Endothelial cell (in vitro differentiated cells): ENCODE measurements around the gene NCOA1. TPM values are rescaled to one million over a fixed set of nuclear protein-coding genes. Genes with fewer than 3 reads are reported as not detected.
A peak's percentile ranks its signal among the peaks of the same experiment; 100 is the strongest.

ENCODE experiments used
- DNase-seq: peaks from one replicate; pipeline ENCODE4 v3.0.0; 2021; ENCODE audit warnings: low spot score
- H3K27ac Mint-ChIP-seq: one replicate; pipeline ENCODE4 v1.8.0; 2021; ENCODE audit warnings: mixed read lengths, inconsistent platforms; ENCODE audit not compliant: unreplicated experiment
- H3K27me3 Mint-ChIP-seq: one replicate; pipeline ENCODE4 v1.8.0; 2021; ENCODE audit warnings: mild to moderate bottlenecking, moderate library complexity, mixed read lengths, inconsistent platforms; ENCODE audit not compliant: unreplicated experiment
- H3K36me3 Mint-ChIP-seq: one replicate; pipeline ENCODE4 v1.8.0; 2021; ENCODE audit warnings: mild to moderate bottlenecking, low read depth, mixed read lengths, inconsistent platforms; ENCODE audit not compliant: unreplicated experiment
- H3K4me1 Mint-ChIP-seq: one replicate; pipeline ENCODE4 v1.8.0; 2021; ENCODE audit warnings: mild to moderate bottlenecking, mixed read lengths, inconsistent platforms; ENCODE audit not compliant: unreplicated experiment
- H3K4me3 Mint-ChIP-seq: one replicate; pipeline ENCODE4 v1.8.0; 2021; ENCODE audit warnings: mild to moderate bottlenecking, mixed read lengths, inconsistent platforms; ENCODE audit not compliant: unreplicated experiment
- H3K9me3 Mint-ChIP-seq: one replicate; pipeline ENCODE4 v1.8.0; 2021; ENCODE audit warnings: mixed read lengths, inconsistent platforms; ENCODE audit not compliant: unreplicated experiment
- total RNA-seq: library from RNA; stranded (reverse); fragmentation: NEBNext Ultra II Directional; extraction: Animal tissue kit (Norgen Biotek cat#: 25700); gene quantifications from one replicate; pipeline ENCODE4 v1.2.1, GENCODE V29; 2021; ENCODE audit not compliant: unreplicated experiment
- TF ChIP-seq, protein P1 (sequence below): fragments of 200-600 bp; sonication (generic); IDR thresholded peaks from one replicate; pipeline ENCODE4 v1.5.0; 2021; ENCODE audit warnings: antibody characterized with exemption; ENCODE audit not compliant: unreplicated experiment

Gene NCOA1
- total RNA-seq, 1 donor from 2014 or later, result 47.4 TPM

DNA sequence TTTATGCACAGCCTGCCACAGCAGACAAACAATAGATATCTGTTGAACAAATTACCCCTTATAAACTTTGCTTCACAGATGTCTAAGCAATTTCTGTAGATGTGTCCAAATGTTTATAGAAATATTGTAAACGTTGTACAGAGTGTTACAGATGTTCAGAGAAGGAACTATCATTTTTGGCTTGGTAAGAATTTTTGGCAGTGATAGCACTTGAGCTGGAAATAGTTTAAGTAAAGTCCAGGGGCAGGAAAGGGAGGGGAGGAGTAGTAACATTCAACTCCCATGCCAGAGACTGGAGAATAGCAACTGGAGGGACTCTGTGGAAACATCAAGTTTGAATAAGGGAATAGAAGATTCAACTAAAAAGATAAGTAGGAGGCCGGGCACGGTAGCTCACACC is 297.8 kb downstream of the NCOA1 start:
- TF ChIP-seq, protein P1, sequence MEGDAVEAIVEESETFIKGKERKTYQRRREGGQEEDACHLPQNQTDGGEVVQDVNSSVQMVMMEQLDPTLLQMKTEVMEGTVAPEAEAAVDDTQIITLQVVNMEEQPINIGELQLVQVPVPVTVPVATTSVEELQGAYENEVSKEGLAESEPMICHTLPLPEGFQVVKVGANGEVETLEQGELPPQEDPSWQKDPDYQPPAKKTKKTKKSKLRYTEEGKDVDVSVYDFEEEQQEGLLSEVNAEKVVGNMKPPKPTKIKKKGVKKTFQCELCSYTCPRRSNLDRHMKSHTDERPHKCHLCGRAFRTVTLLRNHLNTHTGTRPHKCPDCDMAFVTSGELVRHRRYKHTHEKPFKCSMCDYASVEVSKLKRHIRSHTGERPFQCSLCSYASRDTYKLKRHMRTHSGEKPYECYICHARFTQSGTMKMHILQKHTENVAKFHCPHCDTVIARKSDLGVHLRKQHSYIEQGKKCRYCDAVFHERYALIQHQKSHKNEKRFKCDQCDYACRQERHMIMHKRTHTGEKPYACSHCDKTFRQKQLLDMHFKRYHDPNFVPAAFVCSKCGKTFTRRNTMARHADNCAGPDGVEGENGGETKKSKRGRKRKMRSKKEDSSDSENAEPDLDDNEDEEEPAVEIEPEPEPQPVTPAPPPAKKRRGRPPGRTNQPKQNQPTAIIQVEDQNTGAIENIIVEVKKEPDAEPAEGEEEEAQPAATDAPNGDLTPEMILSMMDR, result no peak
- no peak for DNase-seq
- Mint-ChIP-seq H3K27ac (no peak overlapping the region), H3K4me1 (peaks cover 18% of the 10 kb centered on the region), H3K4me3 (no peak overlapping the region), H3K27me3 (peaks cover 3% of the 10 kb centered on the region), H3K36me3 (peaks cover 3% of the 10 kb centered on the region), H3K9me3 (no peaks in the 10 kb centered on the region)

DNA sequence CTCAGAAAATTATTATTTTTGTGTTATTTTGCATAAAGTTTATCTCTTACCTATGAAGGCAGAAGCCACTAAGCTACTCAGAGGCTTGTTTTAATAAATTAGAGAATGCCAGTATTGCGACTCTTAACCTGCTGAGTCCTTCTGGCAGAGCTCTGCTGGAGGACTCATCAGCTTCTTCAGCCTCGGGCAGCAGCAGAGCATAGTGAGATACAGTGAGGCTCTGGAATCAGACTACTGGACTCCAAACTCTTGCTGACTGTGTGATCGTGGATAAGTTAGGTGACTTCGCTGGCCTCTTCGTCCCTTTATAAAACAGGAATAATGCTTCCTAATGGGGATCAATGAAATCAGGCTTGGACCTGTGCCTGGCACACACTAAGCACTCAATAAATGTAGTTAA is 300.4 kb downstream of the NCOA1 start:
- peaks cover 29% of the 10 kb centered on the region for H3K4me1 Mint-ChIP-seq
- H3K36me3 Mint-ChIP-seq, result peaks cover 6% of the 10 kb centered on the region

DNA sequence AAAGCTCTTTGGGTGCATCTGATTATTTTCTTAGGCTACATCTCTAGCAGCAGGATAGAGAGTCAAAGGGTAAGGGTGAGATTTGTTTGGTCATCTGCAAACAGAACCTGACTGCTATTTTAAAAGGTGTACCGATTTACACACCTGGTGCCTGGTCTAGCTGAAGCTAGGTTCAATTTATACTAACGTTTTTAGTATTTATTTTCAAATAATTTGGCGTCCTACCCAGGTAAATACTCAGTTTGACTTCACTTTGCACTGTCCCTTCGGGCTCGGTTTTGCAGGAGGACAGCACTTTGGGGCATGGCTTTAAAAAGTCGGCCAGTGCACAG is 301.5 kb downstream of the NCOA1 start:
- Mint-ChIP-seq H3K27ac (peak overlapping the region; percentile 98), H3K36me3 (peaks cover 12% of the 10 kb centered on the region), H3K27me3 (peaks cover 5% of the 10 kb centered on the region), H3K9me3 (no peaks in the 10 kb centered on the region), H3K4me1 (peaks cover 29% of the 10 kb centered on the region), H3K4me3 (peak overlapping the region; percentile 97)
- DNase-seq, result no peak
- TF ChIP-seq, protein P1, result no peak

More for the DNA sequence above, 300.4 kb downstream of the NCOA1 start:
- no peak overlapping the region for H3K27ac Mint-ChIP-seq
- H3K27me3 Mint-ChIP-seq, result peaks cover 5% of the 10 kb centered on the region
- no peak for DNase-seq
- no peaks in the 10 kb centered on the region for H3K9me3 Mint-ChIP-seq
- TF ChIP-seq, protein P1, result no peak
- no peak overlapping the region for H3K4me3 Mint-ChIP-seq

DNA sequence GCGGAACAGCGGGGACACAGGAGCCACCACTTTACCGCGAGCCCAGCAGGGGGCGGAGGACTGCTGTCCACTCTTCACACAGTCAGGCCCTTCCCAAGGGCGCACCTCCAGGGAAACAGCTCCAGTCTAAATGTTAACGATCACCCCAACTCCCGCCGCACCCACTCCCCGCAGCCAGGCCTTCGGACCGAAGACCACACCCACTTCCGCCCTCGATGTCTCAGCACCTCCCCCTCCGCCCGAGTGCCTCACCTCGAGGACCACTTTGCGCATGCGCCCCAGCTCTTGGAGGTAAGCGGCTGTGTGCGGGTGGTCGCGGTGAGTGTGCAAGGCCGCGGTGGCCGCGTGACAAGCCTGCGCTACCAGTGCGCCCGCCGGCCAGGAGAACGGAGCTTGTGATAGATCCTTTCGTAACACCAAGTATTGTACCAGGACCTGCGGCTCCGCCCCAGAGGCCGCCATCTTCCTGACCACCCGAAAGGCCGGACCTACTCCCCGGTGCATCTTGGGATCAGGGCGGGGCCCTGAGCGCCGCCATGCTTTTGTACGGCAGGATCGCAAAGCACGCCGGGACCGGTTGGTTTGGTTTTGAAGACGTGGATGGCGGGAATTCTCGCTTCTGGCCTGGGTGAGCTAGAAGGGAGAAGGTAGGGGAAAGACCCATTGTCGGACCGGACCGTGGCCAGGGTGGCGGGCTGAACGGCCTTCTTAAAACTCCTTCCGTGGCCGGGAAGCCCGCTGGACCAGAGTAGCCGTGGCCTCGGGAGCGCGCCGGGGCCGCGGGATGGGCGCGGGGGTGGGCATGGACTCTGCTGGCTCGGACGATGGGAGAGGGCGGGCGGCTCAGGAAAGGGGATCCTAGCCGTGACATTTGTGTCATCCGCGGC is 302.1 kb downstream of the NCOA1 start, which contains the start of the genes CENPO and PTRHD1:
Gene CENPO, plus strand, starts transcription at position 552 of the 887 bp plus-strand sequence. CDS start 495 bp downstream, outside the sequence.
Gene PTRHD1, minus strand, starts transcription at position 518 of the 887 bp plus-strand sequence. Its CDS starts 14 bp downstream, at position 504.
- H3K4me3 Mint-ChIP-seq, result peak within 1 kb of the TSS; percentile 97
- peaks cover 18% of the 10 kb centered on the region for H3K36me3 Mint-ChIP-seq
- TF ChIP-seq, protein P1, result peak; percentile 74
- H3K27me3 Mint-ChIP-seq, result peaks cover 5% of the 10 kb centered on the region
- H3K4me1 Mint-ChIP-seq, result peaks cover 25% of the 10 kb centered on the region
- peak within 1 kb of the TSS; percentile 98 for H3K27ac Mint-ChIP-seq
- DNase-seq, result peak; percentile 92
- no peaks in the 10 kb centered on the region for H3K9me3 Mint-ChIP-seq
